ENCODE results near the gene NETO1. TPM values are rescaled to one million over a fixed set of nuclear protein-coding genes. Genes with fewer than 3 reads are reported as not detected.

The NETO1 gene
- total and polyA plus RNA-seq, 9 donors = 0.08 to 0.56 (median 0.19) TPM; not detected in 5

- Histone ChIP-seq H3K9me3 (replicated peaks; ENCODE audit: control insufficient read depth, low read depth, low read length) (no peaks in the 10 kb centered on the region), H3K27me3 (ENCODE audit: control insufficient read depth, insufficient read depth, low read length) (peaks cover 42% of the 10 kb centered on the region), H3K4me3 (ENCODE audit: low read length) (no peak overlapping the region), H3K4me1 (ENCODE audit: control insufficient read depth, insufficient read depth, low read length) (peaks cover 9% of the 10 kb centered on the region), H3K36me3 (ENCODE audit: control insufficient read depth, insufficient read depth, low read length) (no peaks in the 10 kb centered on the region), H3K27ac (ENCODE audit: low read length) (no peak overlapping the region)
- 4% methylated on average over 51 of the region's 57 CpGs for WGBS (ENCODE audit: insufficient coverage)
- DNase-seq = no peak
Measured at GRCh38 chr18:72869226-72870185, 1.7 kb upstream of the NETO1 start.

- peaks cover 42% of the 10 kb centered on the region for H3K27me3 ChIP-seq (ENCODE audit: control insufficient read depth, insufficient read depth, low read length)
- no peak for DNase-seq
- H3K27ac ChIP-seq (ENCODE audit: low read length) = no peak overlapping the region
- H3K9me3 ChIP-seq (replicated peaks; ENCODE audit: control insufficient read depth, low read depth, low read length) = no peaks in the 10 kb centered on the region
- peaks cover 9% of the 10 kb centered on the region for H3K4me1 ChIP-seq (ENCODE audit: control insufficient read depth, insufficient read depth, low read length)
- no peaks in the 10 kb centered on the region for H3K36me3 ChIP-seq (ENCODE audit: control insufficient read depth, insufficient read depth, low read length)
- WGBS (ENCODE audit: insufficient coverage) = under 1% methylated on average over 57 of the region's 62 CpGs
- H3K4me3 ChIP-seq (ENCODE audit: low read length) = peak overlapping the region; percentile 21
Measured at GRCh38 chr18:72868585-72869225, 918 bp upstream of the NETO1 start.

- Histone ChIP-seq H3K4me3 (ENCODE audit: low read length) (no peak overlapping the region), H3K27ac (ENCODE audit: low read length) (no peak overlapping the region), H3K9me3 (replicated peaks; ENCODE audit: control insufficient read depth, low read depth, low read length) (no peaks in the 10 kb centered on the region), H3K27me3 (ENCODE audit: control insufficient read depth, insufficient read depth, low read length) (peaks cover 42% of the 10 kb centered on the region), H3K4me1 (ENCODE audit: control insufficient read depth, insufficient read depth, low read length) (peaks cover 9% of the 10 kb centered on the region), H3K36me3 (ENCODE audit: control insufficient read depth, insufficient read depth, low read length) (no peaks in the 10 kb centered on the region)
- 0% methylated on average over 97 of the region's 102 CpGs for WGBS (ENCODE audit: insufficient coverage)
- no peak for DNase-seq
Measured at GRCh38 chr18:72866901-72867745, 664 bp downstream of the NETO1 start.

- H3K27ac ChIP-seq (ENCODE audit: low read length) = no peak overlapping the region
- H3K4me3 ChIP-seq (ENCODE audit: low read length) = no peak overlapping the region
- WGBS (ENCODE audit: insufficient coverage) = 3% methylated on average over 15 of the region's 18 CpGs
- peaks cover 9% of the 10 kb centered on the region for H3K4me1 ChIP-seq (ENCODE audit: control insufficient read depth, insufficient read depth, low read length)
- no peaks in the 10 kb centered on the region for H3K9me3 ChIP-seq (replicated peaks; ENCODE audit: control insufficient read depth, low read depth, low read length)
- DNase-seq = no peak
- peaks cover 42% of the 10 kb centered on the region for H3K27me3 ChIP-seq (ENCODE audit: control insufficient read depth, insufficient read depth, low read length)
- H3K36me3 ChIP-seq (ENCODE audit: control insufficient read depth, insufficient read depth, low read length) = no peaks in the 10 kb centered on the region
Measured at GRCh38 chr18:72866442-72866900, 1.3 kb downstream of the NETO1 start.

GRCh38 chr18:72863754-72864153, 4.0 kb downstream of the NETO1 start:
- peaks cover 9% of the 10 kb centered on the region for H3K4me1 ChIP-seq (ENCODE audit: control insufficient read depth, insufficient read depth, low read length)
- no peaks in the 10 kb centered on the region for H3K9me3 ChIP-seq (replicated peaks; ENCODE audit: control insufficient read depth, low read depth, low read length)
- H3K27me3 ChIP-seq (ENCODE audit: control insufficient read depth, insufficient read depth, low read length) = peaks cover 20% of the 10 kb centered on the region
- H3K36me3 ChIP-seq (ENCODE audit: control insufficient read depth, insufficient read depth, low read length) = no peaks in the 10 kb centered on the region
- DNase-seq = no peak
- no peak overlapping the region for H3K4me3 ChIP-seq (ENCODE audit: low read length)
- H3K27ac ChIP-seq (ENCODE audit: low read length) = no peak overlapping the region
- WGBS (ENCODE audit: insufficient coverage) = 83% methylated on average over 4 of the region's 9 CpGs

GRCh38 chr18:72859088-72859487, 8.7 kb downstream of the NETO1 start:
- WGBS (ENCODE audit: insufficient coverage) = no CpG with 5 or more reads among the region's 4 CpGs
- Histone ChIP-seq H3K36me3 (ENCODE audit: control insufficient read depth, insufficient read depth, low read length) (no peaks in the 10 kb centered on the region), H3K27me3 (ENCODE audit: control insufficient read depth, insufficient read depth, low read length) (no peaks in the 10 kb centered on the region), H3K9me3 (replicated peaks; ENCODE audit: control insufficient read depth, low read depth, low read length) (no peaks in the 10 kb centered on the region), H3K4me1 (ENCODE audit: control insufficient read depth, insufficient read depth, low read length) (no peaks in the 10 kb centered on the region), H3K4me3 (ENCODE audit: low read length) (no peak overlapping the region), H3K27ac (ENCODE audit: low read length) (no peak overlapping the region)
- DNase-seq = no peak

GRCh38 chr18:72849671-72850070, 18.1 kb downstream of the NETO1 start:
- Histone ChIP-seq H3K4me3 (ENCODE audit: low read length) (no peak overlapping the region), H3K27ac (ENCODE audit: low read length) (no peak overlapping the region), H3K36me3 (ENCODE audit: control insufficient read depth, insufficient read depth, low read length) (no peaks in the 10 kb centered on the region), H3K9me3 (replicated peaks; ENCODE audit: control insufficient read depth, low read depth, low read length) (peaks cover 2% of the 10 kb centered on the region), H3K4me1 (ENCODE audit: control insufficient read depth, insufficient read depth, low read length) (no peaks in the 10 kb centered on the region), H3K27me3 (ENCODE audit: control insufficient read depth, insufficient read depth, low read length) (no peaks in the 10 kb centered on the region)
- WGBS (ENCODE audit: insufficient coverage) = 42% methylated on average over 2 of the region's 3 CpGs
- no peak for DNase-seq

- Histone ChIP-seq H3K27ac (ENCODE audit: low read length) (no peak overlapping the region), H3K27me3 (ENCODE audit: control insufficient read depth, insufficient read depth, low read length) (no peaks in the 10 kb centered on the region), H3K4me3 (ENCODE audit: low read length) (no peak overlapping the region), H3K4me1 (ENCODE audit: control insufficient read depth, insufficient read depth, low read length) (no peaks in the 10 kb centered on the region), H3K9me3 (replicated peaks; ENCODE audit: control insufficient read depth, low read depth, low read length) (peaks cover 2% of the 10 kb centered on the region), H3K36me3 (ENCODE audit: control insufficient read depth, insufficient read depth, low read length) (no peaks in the 10 kb centered on the region)
- DNase-seq = no peak
- WGBS (ENCODE audit: insufficient coverage) = no CpG with 5 or more reads among the region's 1 CpG
Measured at GRCh38 chr18:72848503-72849237, 19.1 kb downstream of the NETO1 start.

- no peaks in the 10 kb centered on the region for H3K27me3 ChIP-seq (ENCODE audit: control insufficient read depth, insufficient read depth, low read length)
- 67% methylated on average over 1 of the region's 1 CpG for WGBS (ENCODE audit: insufficient coverage)
- H3K36me3 ChIP-seq (ENCODE audit: control insufficient read depth, insufficient read depth, low read length) = no peaks in the 10 kb centered on the region
- peaks cover 2% of the 10 kb centered on the region for H3K9me3 ChIP-seq (replicated peaks; ENCODE audit: control insufficient read depth, low read depth, low read length)
- H3K27ac ChIP-seq (ENCODE audit: low read length) = no peak overlapping the region
- H3K4me3 ChIP-seq (ENCODE audit: low read length) = no peak overlapping the region
- no peaks in the 10 kb centered on the region for H3K4me1 ChIP-seq (ENCODE audit: control insufficient read depth, insufficient read depth, low read length)
- DNase-seq = no peak
Measured at GRCh38 chr18:72847771-72848170, 20.0 kb downstream of the NETO1 start.
